Neural crest cell (in vitro differentiated cells): ENCODE measurements around the gene CDK15. TPM values are rescaled to one million over a fixed set of nuclear protein-coding genes. Genes with fewer than 3 reads are reported as not detected.

ENCODE experiments used
- DNase-seq: peaks from one replicate; pipeline ENCODE4 v3.0.0; 2021; ENCODE audit warnings: low read depth, mixed read lengths, low spot score
- H3K27ac Mint-ChIP-seq: one replicate; pipeline ENCODE4 v1.8.0; 2021; ENCODE audit warnings: mild to moderate bottlenecking, mixed read lengths; ENCODE audit not compliant: unreplicated experiment
- H3K27me3 Mint-ChIP-seq: 2 replicates; pipeline ENCODE4 v1.8.0; 2021; ENCODE audit warnings: low read depth, mild to moderate bottlenecking, mixed read lengths
- H3K36me3 Mint-ChIP-seq: 2 replicates; pipeline ENCODE4 v1.8.0; 2021; ENCODE audit warnings: low read depth, mild to moderate bottlenecking, mixed read lengths
- H3K4me1 Mint-ChIP-seq: 2 replicates; pipeline ENCODE4 v1.8.0; 2021; ENCODE audit warnings: mixed read lengths
- H3K4me3 Mint-ChIP-seq: one replicate; pipeline ENCODE4 v1.8.0; 2021; ENCODE audit warnings: mild to moderate bottlenecking, mixed read lengths
- H3K9me3 Mint-ChIP-seq: 2 replicates; pipeline ENCODE4 v1.8.0; 2021; ENCODE audit warnings: mixed read lengths
- CTCF ChIP-seq: fragments of 200-600 bp; sonication (generic); conservative IDR thresholded peaks from 2 replicates; pipeline ENCODE4 v1.5.0; 2021; ENCODE audit warnings: antibody characterized with exemption, mild to moderate bottlenecking
- total RNA-seq: library from RNA; stranded (reverse); gene quantifications from 2 replicates; pipeline ENCODE4 v1.2.1, GENCODE V29; 2021

Gene CDK15
- total RNA-seq, 1 donor from 2014 or later: not detected

- Mint-ChIP-seq H3K27me3 (no peaks in the 10 kb centered on the region), H3K4me3 (no peak overlapping the region), H3K27ac (no peak overlapping the region), H3K36me3 (no peaks in the 10 kb centered on the region), H3K4me1 (peaks cover 26% of the 10 kb centered on the region), H3K9me3 (no peaks in the 10 kb centered on the region)
- no peak for TF ChIP-seq CTCF
- no peak for DNase-seq
These were observed 46.1 kb downstream of the CDK15 start for GRCh38 chr2:201852462-201852861.

GRCh38 chr2:201852878-201853415, 46.6 kb downstream of the CDK15 start:
- DNase-seq: no peak
- Mint-ChIP-seq H3K27ac (no peak overlapping the region), H3K4me3 (no peak overlapping the region), H3K4me1 (peaks cover 31% of the 10 kb centered on the region), H3K27me3 (no peaks in the 10 kb centered on the region), H3K9me3 (no peaks in the 10 kb centered on the region), H3K36me3 (no peaks in the 10 kb centered on the region)
- TF ChIP-seq CTCF: no peak

GRCh38 chr2:201854221-201854801, 48.0 kb downstream of the CDK15 start:
- no peaks in the 10 kb centered on the region for H3K9me3 Mint-ChIP-seq
- no peak for TF ChIP-seq CTCF
- H3K27ac Mint-ChIP-seq: no peak overlapping the region
- H3K4me1 Mint-ChIP-seq: peaks cover 45% of the 10 kb centered on the region
- H3K27me3 Mint-ChIP-seq: no peaks in the 10 kb centered on the region
- no peaks in the 10 kb centered on the region for H3K36me3 Mint-ChIP-seq
- no peak overlapping the region for H3K4me3 Mint-ChIP-seq
- no peak for DNase-seq

- Mint-ChIP-seq H3K36me3 (no peaks in the 10 kb centered on the region), H3K27me3 (no peaks in the 10 kb centered on the region), H3K9me3 (no peaks in the 10 kb centered on the region), H3K4me1 (peaks cover 49% of the 10 kb centered on the region), H3K4me3 (no peak overlapping the region), H3K27ac (no peak overlapping the region)
- TF ChIP-seq CTCF: no peak
- DNase-seq: no peak
These were observed 48.5 kb downstream of the CDK15 start for GRCh38 chr2:201854841-201855240.

- Mint-ChIP-seq H3K9me3 (no peaks in the 10 kb centered on the region), H3K4me3 (no peak overlapping the region), H3K36me3 (no peaks in the 10 kb centered on the region), H3K27me3 (no peaks in the 10 kb centered on the region), H3K27ac (peak overlapping the region; percentile 1), H3K4me1 (peaks cover 54% of the 10 kb centered on the region)
- TF ChIP-seq CTCF: no peak
- DNase-seq: no peak
These were observed 49.0 kb downstream of the CDK15 start for GRCh38 chr2:201855356-201855755.
